Activated naive CD4-positive, alpha-beta T cell (primary cell): ENCODE measurements around the gene BHLHE40.

ENCODE experiments used
- DNase-seq, 4 experiments: peaks; one replicate each; lab custom pipeline; 2025; lab: John Stamatoyannopoulos, UW

BHLHE40 gene

GRCh38 chr3:4983739-4984510, 4.7 kb downstream of the BHLHE40 start:
- DNase-seq, result peak in 2 of 4 experiments; percentile 42 to 46

GRCh38 chr3:4984511-4984864, 5.3 kb downstream of the BHLHE40 start:
- DNase-seq, result no peak

- DNase-seq, result no peak
Measured at GRCh38 chr3:4985330-4986174, 6.3 kb downstream of the BHLHE40 start.

DNA sequence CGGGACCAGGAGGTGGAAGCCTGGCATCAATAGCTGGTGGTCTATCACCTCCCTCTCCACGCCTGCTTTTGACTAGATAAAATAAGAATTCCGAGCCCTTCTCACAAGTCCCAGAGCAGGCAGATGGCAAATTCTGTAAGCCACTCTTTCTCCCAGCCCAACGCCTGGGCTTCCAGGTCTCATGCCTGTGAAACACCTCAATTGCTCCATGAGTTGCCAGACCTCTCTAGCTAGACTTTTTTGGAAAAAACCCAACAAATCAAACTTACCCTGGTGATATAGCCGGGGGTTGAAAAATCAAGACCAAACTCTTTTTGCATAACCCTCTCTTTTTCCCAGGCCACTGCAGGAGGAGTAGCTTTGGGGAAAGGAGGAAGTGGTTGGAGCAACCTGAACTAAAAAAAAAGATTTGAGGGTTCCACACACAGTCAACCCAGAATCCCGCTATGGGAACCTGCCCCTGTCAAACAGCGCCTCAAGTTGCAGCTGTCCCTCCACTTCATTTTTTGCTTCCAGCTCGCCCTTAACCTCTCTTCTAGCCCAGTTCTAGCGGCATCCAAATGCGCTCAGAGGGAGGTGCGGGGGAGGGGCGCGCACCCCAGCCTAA, 7.0 kb downstream of the BHLHE40 start:
- no peak for DNase-seq

DNA sequence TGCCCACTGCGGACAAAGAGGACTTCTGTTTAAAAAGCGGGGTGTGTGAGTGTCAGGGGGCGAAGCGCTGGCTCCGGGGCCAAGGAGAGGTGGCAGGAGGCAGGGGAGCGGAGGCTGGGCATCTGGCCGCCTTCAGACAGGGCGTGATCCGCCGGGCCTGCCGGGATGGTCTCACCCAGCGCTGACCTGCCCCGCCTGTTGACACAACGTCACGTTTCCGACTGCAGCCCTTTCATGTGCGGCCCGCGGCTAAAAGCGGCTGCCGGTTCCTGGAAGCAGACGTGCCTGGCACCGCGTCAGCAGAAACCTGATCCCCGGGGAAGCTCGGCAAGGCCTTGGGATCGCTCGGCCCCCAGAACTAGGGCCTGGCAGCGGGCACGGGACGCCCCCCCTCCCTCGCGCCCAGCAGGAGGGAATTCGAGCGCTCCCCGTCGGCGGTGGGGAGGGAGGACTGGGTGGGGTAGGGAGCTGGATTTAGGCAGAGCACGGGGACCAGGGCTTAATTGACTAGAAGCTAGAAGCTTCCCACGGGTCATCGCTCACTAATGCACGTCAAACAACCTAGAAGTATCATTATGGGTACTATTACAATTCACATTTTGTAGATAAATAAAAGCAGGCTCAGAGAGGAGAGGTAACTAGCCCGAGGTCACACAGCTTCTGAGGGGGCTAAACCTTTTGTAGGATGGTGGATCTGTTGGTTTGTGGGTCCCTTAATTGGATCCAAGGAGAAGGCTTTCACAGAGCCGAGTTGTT, 7.7 kb downstream of the BHLHE40 start:
- peak in 2 of 4 experiments; percentile 24 to 34 for DNase-seq

- DNase-seq, result no peak
Measured at GRCh38 chr3:4987538-4988296, 8.5 kb downstream of the BHLHE40 start.

DNA sequence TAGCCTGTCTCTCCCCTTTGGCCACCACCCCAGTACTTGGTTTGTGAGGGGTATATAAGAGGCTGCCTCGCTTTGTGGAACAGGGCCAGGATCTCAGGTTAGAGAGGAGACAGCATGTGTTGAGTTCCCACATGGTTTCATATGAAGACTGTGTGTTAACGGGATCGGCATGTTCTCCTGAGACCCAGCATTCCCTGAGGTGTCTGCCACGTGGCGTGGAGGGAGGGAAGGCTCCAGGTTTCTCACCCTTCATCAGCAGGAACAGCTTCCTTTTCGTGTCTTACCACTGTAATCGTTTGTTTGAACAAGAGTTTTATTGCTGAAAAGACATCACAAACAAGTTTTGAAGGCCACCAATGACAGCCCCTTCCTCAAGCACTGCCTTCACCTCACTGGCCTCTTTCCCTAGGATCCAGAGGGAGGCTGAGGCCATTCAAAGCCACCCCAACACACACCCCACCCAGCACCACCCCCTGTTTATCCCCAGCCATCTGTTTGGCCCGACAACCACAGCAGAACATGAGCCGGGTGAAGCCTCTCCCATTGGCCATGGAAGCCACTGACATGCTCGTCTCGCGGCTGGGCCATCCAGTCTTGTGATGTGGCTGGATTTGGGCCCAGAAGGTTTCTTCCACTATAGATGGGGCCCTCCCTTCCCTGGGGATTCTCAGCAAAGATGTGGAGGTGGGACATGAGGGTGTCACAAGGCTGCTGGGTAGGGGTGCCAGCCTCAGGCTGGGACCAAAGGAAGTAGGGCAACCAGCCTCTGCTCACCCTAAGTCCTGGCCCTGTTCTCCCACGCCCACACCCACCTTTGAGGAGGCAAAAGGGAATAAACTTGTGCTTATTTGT, 10.0 kb downstream of the BHLHE40 start:
- DNase-seq, result no peak

- DNase-seq, result no peak
Measured at GRCh38 chr3:4990069-4990468, 10.8 kb downstream of the BHLHE40 start.

DNA sequence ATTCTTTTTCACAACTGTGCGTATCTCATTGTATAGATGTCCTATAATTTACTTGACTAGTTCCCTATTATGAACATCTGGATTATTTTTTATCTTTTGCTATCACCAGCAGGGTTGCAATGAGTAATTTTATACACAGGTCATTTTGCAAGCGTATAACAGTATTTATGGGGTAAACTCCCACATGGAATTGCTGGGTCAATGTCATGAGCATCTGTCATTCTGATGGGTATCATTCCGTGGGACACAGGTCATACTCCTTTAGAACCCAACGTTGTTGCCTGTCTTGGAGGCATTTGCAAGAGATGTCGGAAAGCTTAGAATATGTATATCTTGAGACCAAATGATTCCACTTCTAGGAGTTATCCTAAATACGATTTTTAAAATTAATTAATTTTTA, 12.9 kb downstream of the BHLHE40 start:
- DNase-seq, result no peak

- DNase-seq, result no peak
Measured at GRCh38 chr3:4993276-4994143, 14.3 kb downstream of the BHLHE40 start.

GRCh38 chr3:4994144-4994730, 15.0 kb downstream of the BHLHE40 start:
- DNase-seq, result no peak

- no peak for DNase-seq
Measured at GRCh38 chr3:4994823-4995499, 15.7 kb downstream of the BHLHE40 start.

DNA sequence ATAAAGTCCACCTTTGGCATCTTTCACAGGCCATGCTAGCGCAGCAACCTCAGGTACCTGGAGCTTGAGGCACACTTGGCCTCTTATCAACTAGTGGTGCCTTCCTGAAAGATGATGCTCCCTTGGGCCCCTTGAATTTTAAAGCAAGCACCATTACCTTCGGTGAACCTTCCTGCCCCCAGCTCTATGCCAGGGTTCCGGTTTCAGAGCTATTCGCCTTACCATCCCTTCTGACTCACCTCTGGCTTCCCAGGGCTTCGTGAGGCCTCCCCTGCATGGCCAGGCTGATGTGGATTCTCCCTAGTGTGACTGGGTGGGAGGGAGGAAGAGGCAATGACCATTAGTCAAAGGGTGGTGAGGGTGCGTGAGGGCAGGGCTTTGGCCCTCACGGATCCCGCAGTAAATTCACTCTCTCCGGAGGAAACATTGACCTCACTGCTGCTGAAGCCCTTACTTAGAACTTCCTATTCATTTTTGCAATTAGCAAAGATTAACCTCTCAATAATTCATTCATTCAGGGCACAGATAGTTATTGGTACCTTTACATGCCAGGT, 16.3 kb downstream of the BHLHE40 start:
- no peak for DNase-seq

DNA sequence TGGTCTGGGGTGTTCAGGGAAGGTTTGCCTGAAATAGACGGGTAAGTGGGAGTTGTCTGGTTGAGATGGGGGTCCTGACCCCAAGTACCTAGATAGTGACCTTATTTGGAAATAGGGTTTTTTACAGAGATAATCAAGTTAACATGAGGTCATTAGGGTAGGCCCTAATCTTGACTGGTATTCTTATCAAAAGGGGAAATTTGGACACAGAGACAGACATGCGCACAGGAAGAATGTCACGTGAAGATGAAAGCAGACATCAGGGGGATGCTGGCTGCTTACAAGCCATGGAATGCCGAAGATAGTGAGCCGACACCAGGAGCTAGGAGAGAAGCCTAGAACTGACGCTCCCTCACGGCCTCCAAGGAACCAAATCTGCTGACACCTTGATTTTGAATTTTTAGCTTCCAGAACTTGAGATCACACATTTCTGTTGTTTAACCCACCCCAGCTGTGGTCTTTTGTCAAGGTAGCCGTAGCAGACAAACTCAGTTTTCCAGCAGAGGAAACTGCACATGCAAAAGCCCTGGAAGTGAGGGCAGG, 17.1 kb downstream of the BHLHE40 start:
- no peak for DNase-seq

DNA sequence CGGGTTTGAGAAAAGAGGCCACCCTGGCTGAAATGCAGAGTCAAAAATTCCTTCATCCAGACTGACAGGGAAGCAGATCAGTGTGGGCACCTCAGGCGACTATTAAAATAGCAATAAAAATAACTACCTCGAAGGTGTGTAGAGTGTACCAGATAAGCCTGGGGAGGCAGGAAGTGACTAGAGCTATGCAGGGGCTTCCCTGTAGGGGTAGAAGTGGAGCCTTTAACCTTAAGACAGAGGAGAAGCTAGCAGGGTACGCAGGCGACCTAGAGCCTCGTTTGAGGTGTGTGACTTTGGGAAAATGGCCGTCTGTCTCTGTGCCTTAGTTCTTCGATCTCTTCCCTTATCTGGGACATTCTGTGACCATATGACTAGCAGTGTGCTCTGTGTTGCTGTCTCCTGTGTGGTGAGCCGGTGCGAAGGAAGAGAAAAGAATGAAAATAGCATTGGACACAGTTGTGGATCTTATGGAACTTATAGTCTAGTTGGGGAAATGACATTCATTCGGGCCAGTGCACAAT, 17.6 kb downstream of the BHLHE40 start:
- DNase-seq, result no peak

DNA sequence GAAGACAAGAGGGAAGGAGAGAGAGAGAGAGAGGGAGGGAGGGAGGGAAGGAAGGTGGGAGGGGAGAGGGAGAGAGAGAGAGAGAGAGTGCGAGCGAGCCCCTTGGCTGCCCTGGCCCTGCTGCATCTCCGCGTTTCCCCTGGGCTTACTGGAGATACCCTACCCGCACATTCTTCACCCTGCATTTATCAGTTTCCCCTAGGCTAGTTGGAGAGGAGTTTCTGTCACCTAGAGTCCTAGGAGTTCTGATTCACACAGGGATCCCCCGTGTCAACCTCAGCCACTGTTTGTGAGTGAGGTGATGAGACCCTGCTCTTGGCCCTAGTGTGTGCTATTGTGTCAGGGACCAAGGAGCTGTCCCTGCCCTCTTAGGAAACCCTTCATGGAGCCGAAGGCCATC, 18.7 kb downstream of the BHLHE40 start:
- no peak for DNase-seq

DNA sequence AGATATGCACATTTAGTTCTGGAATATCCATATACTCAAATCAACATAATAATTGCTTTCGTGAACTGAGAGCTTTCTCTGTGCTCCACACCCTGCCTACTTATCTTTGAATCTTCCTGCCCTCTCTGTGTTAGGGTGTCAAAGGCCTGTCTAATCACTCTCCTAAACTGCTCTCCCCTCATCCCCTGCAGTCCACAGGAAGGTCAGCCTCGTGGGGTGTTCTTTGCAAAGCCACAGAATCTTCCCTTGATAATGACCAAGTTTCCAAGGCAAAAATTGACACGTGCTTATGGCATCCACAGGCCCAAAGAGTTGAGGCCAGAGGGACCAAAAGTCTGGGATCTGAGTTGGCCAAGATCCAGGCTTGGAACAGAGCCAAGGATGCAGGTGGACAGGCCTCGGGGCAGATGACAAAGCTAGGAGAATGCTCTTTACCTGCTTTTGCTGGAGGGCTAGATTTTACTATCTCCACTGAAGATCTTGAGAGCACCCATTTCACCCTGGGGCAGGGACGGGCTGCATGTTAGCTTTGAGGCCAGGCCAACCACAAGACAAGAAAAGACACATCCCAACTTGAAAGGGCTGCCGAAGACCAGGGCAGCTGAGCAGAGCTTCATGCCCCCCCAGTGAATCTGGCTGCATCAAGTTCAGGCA, 20.4 kb downstream of the BHLHE40 start:
- DNase-seq, result no peak
